ENCODE results near the gene EMP1. TPM values are rescaled to one million over a fixed set of nuclear protein-coding genes. Genes with fewer than 3 reads are reported as not detected.

Gene EMP1
- total RNA-seq, 4 donors from 2014 or later, result 33.5 to 111 (median 73.6) TPM

GRCh38 chr12:13206560-13206897 lies 10.0 kb downstream of the EMP1 start:
- Histone ChIP-seq H3K27me3 (peaks cover 0 to 5% (median 0%) of the 10 kb centered on the region in 3 donors), H3K36me3 (no peaks in the 10 kb centered on the region), H3K27ac (peak overlapping the region in 2 of 4 donors; percentile 24 to 47), H3K4me3 (no peak overlapping the region), H3K9me3 (no peaks in the 10 kb centered on the region), H3K4me1 (peaks cover 42 to 50% of the 10 kb centered on the region in 2 donors)
- TF ChIP-seq CTCF (IDR thresholded peaks at IDR 0.05 in 4 of 5, conservative IDR thresholded peaks at IDR 0.05 in 1 of 5), result no peak
- no peak for TF ChIP-seq POLR2A (IDR thresholded peaks at IDR 0.05)
- in situ Hi-C loops (cut with MboI; ENCODE audit: low sequenced_read_pairs in 4 of 4), result loop anchor here in 3 of 4 donors (5.0 to 25.0 kb wide), 3 partner anchors 109 to 119 kb away; no protein-coding TSS in a partner anchor
- no peak for DNase-seq
- ATAC-seq, result no peak
- intact Hi-C loops (cut with DNase I; ENCODE audit: low total_unique reads), result loop anchor here (10.0 kb wide), 1 partner anchor 182 kb away; no protein-coding TSS in a partner anchor

- Histone ChIP-seq H3K4me3 (no peak overlapping the region), H3K36me3 (peaks cover 0 to 2% of the 10 kb centered on the region in 2 donors), H3K27ac (peak overlapping the region in 3 of 4 donors; percentile 24 to 51 (median 30)), H3K27me3 (no peaks in the 10 kb centered on the region), H3K4me1 (peaks cover 29 to 37% of the 10 kb centered on the region in 2 donors), H3K9me3 (no peaks in the 10 kb centered on the region)
- intact Hi-C loops (cut with DNase I; ENCODE audit: low total_unique reads), result loop anchor here (10.0 kb wide), 1 partner anchor 184 kb away; no protein-coding TSS in a partner anchor
- DNase-seq (no peak), ATAC-seq (no peak)
- TF ChIP-seq POLR2A (IDR thresholded peaks at IDR 0.05) (no peak), CTCF (IDR thresholded peaks at IDR 0.05 in 4 of 5, conservative IDR thresholded peaks at IDR 0.05 in 1 of 5) (peak in 2 of 5 experiments; percentile 19 to 27)
- in situ Hi-C loops (cut with MboI; ENCODE audit: low sequenced_read_pairs in 4 of 4), result loop anchor here in 3 of 4 donors (5.0 to 25.0 kb wide), 3 partner anchors 111 to 121 kb away; no protein-coding TSS in a partner anchor
Measured at GRCh38 chr12:13208533-13209435, 12.3 kb downstream of the EMP1 start.

- intact Hi-C loops (cut with DNase I; ENCODE audit: low total_unique reads), result loop anchor here (10.0 kb wide), 1 partner anchor 185 kb away; no protein-coding TSS in a partner anchor
- peaks cover 29 to 31% of the 10 kb centered on the region in 2 donors for H3K4me1 ChIP-seq
- in situ Hi-C loops (cut with MboI; ENCODE audit: low sequenced_read_pairs in 4 of 4), result loop anchor here (5.0 to 25.0 kb wide), 6 partner anchors 112 to 302 kb away; no protein-coding TSS in a partner anchor
- no peaks in the 10 kb centered on the region for H3K9me3 ChIP-seq
- peak overlapping the region in 3 of 4 donors; percentile 24 to 51 (median 30) for H3K27ac ChIP-seq
- no peak for TF ChIP-seq CTCF (IDR thresholded peaks at IDR 0.05 in 4 of 5, conservative IDR thresholded peaks at IDR 0.05 in 1 of 5)
- no peak for TF ChIP-seq POLR2A (IDR thresholded peaks at IDR 0.05)
- no peaks in the 10 kb centered on the region for H3K27me3 ChIP-seq
- peaks cover 0 to 8% of the 10 kb centered on the region in 2 donors for H3K36me3 ChIP-seq
- DNase-seq (no peak), ATAC-seq (no peak)
- no peak overlapping the region for H3K4me3 ChIP-seq
Measured at GRCh38 chr12:13209436-13210235, 13.1 kb downstream of the EMP1 start.

- in situ Hi-C loops (cut with MboI; ENCODE audit: low sequenced_read_pairs in 4 of 4), result loop anchor here (5.0 to 25.0 kb wide), 4 partner anchors 123 to 303 kb away; no protein-coding TSS in a partner anchor
- Histone ChIP-seq H3K4me1 (peaks cover 29% of the 10 kb centered on the region in 2 donors), H3K27ac (no peak overlapping the region), H3K27me3 (no peaks in the 10 kb centered on the region), H3K9me3 (no peaks in the 10 kb centered on the region), H3K4me3 (no peak overlapping the region), H3K36me3 (peaks cover 0 to 17% of the 10 kb centered on the region in 2 donors)
- ATAC-seq (no peak), DNase-seq (no peak)
- intact Hi-C loops (cut with DNase I; ENCODE audit: low total_unique reads), result no loop called here
- TF ChIP-seq CTCF (IDR thresholded peaks at IDR 0.05 in 4 of 5, conservative IDR thresholded peaks at IDR 0.05 in 1 of 5) (no peak), POLR2A (IDR thresholded peaks at IDR 0.05) (no peak)
Measured at GRCh38 chr12:13210236-13211190, 14.0 kb downstream of the EMP1 start.
